ENCODE data around the gene ZP2.
"Not testable (repeated sequence)": the region's sequence is repeated elsewhere in the genome, so short reads cannot be mapped to it uniquely, and the experiment has no call there.

Gene ZP2

DNA sequence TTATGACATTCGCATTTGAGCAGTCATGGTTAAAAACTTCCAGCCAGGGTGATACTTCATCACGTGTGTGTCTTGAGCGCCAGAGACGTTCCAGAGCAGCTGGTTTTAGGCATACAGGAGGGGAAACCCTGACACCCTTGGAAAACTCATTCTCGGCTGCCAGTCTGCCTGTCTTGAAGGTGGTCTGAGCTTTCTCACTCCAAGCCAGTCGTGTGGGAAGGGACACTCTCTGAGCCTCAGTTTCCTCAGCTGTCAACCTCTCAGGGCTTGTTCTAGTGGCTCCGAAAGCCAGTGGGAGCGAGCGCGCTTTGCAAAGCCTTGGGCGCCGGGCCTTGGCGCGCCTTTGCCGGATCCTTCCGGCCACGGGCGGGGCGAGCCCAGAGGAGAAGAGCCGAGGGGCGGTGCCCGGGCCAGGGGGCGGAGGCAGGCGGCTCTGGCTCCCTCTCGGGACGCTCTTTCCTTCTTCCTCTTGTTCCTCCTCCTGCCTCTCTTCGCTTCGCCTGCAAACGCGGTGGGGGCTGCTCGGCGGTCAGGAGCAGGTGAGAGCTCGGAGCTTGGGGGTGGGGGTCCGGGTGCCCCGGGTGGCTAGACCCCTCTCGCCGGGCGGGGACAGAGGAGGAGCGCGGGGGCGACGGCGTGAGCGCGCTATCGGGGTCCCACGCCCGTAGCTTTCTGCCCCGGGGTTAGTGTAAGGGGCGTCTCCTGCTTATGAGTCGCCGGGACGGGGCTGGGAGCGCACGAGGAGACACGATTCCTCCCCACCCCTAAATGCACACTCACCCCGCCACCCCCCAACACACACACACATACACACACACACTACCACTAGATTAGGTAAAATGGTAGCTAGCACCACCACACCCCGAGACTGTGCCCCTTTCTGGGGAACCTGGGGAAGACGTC, 52.9 kb downstream of the ZP2 start, which contains the start of gene LDAF1:
Gene LDAF1 (plus strand): TSS at position 467 of the 903 bp plus-strand sequence. CDS start 2,509 bp downstream, outside the sequence.
- Mint-ChIP-seq H3K27ac (peak within 1 kb of the TSS; percentile 77), H3K4me3 (peak within 1 kb of the TSS; percentile 80), H3K36me3 (peaks cover 15% of the 10 kb centered on the region), H3K27me3 (peaks cover 6% of the 10 kb centered on the region), H3K4me1 (peaks cover 23% of the 10 kb centered on the region), H3K9me3 (no peaks in the 10 kb centered on the region)
- peak; percentile 87 for DNase-seq
- CTCF ChIA-PET, result interaction anchor here (1.0 to 2.8 kb wide), 6 partner anchors 30 to 142 kb away, joined by 3 to 10 read pairs (median 4); no protein-coding TSS in a partner anchor

DNA sequence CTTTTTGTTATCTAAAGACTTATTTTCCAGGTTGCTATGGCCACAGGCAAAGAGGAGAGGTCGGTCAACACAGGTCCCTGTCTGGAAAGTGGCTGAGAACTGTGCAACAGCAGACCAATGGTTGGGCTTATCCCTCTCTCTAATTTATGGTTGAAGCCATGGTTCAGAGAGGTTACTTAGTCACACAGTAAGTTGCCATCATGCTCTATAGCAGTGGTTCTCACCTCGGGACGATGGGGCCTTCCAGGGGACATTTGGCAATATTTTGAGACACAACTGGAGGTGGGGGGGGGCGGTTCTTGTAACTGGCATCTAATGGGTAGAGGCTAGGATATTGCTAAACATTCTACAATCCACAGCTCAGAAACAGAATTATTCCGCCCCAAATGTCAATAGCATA, 53.7 kb downstream of the ZP2 start:
- CTCF ChIA-PET, result interaction anchor here (0.6 to 2.8 kb wide), 8 partner anchors 9 to 1161 kb away, joined by 3 to 10 read pairs (median 4); no protein-coding TSS in a partner anchor
- peak overlapping the region; percentile 17 for H3K4me3 Mint-ChIP-seq
- peaks cover 11% of the 10 kb centered on the region for H3K36me3 Mint-ChIP-seq
- H3K27ac Mint-ChIP-seq, result no peak overlapping the region
- DNase-seq, result no peak
- no peaks in the 10 kb centered on the region for H3K9me3 Mint-ChIP-seq
- peaks cover 23% of the 10 kb centered on the region for H3K4me1 Mint-ChIP-seq
- H3K27me3 Mint-ChIP-seq, result peaks cover 9% of the 10 kb centered on the region

DNA sequence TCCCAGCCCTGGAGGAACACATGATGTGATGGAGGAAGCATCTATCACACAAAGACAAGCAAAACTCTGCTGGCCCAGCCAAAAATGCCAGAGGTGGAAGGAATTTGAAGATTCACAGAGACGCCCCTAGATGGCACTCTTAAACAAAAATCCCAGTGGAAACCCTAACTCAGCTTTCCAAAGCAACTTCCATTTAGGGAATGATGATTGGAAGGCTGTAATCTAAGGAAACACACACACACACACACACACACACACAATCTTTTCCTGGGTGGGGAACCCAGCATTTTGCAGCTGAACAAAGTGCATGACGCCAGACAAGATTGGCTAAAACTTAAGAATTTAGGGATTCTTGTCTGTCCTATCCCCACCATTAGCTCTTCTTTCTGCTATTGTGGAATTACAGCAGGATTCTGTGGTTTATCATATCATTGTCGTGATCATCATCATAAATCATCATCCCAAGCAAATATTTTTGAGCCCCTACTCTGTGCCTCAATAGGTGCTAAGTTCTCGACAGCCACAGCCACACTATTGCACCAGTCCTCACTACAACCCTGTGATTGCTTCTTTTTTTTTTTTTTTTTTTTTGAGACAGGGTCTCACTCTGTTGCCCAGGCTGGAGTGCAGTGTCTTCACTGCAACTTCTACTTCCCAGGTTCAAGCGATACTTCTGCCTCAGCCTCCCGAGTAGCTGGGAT, 54.5 kb downstream of the ZP2 start:
- no peak for DNase-seq
- Mint-ChIP-seq H3K4me3 (no peak overlapping the region), H3K27ac (no peak overlapping the region), H3K9me3 (no peaks in the 10 kb centered on the region), H3K27me3 (peaks cover 14% of the 10 kb centered on the region), H3K36me3 (peaks cover 9% of the 10 kb centered on the region), H3K4me1 (peaks cover 22% of the 10 kb centered on the region)
- CTCF ChIA-PET, result interaction anchor here (0.6 to 2.8 kb wide), 9 partner anchors 10 to 1162 kb away, joined by 3 to 10 read pairs (median 3); partner anchors contain the start of gene CRYM

DNA sequence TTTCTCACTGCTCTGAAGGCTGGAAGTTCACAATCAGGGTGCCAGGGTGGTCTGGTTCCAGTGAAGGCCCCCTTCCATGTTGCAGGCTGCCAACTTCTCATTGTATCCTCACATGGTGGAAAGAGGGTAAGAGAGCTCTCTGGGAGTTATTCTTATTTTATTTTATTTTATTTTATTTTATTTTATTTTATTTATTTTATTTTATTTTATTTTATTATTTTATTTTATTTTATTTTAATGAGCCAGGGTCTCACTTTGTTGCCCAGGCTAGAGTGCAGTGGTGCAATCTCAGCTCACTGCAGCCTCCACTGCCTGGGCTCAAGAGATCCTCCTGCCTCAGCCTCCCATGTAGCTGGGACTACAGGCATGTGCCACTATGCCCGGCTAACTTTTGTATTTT, 55.4 kb downstream of the ZP2 start:
- not testable (repeated sequence) for H3K36me3 Mint-ChIP-seq, H3K9me3 Mint-ChIP-seq, H3K27ac Mint-ChIP-seq, DNase-seq, H3K4me3 Mint-ChIP-seq
- CTCF ChIA-PET, result interaction anchor here (1.4 to 2.8 kb wide), 2 partner anchors 122 to 145 kb away, joined by 3 to 10 read pairs; partner anchors contain the start of gene CRYM
- peaks cover 16% of the 10 kb centered on the region for H3K27me3 Mint-ChIP-seq
- peaks cover 22% of the 10 kb centered on the region for H3K4me1 Mint-ChIP-seq

DNA sequence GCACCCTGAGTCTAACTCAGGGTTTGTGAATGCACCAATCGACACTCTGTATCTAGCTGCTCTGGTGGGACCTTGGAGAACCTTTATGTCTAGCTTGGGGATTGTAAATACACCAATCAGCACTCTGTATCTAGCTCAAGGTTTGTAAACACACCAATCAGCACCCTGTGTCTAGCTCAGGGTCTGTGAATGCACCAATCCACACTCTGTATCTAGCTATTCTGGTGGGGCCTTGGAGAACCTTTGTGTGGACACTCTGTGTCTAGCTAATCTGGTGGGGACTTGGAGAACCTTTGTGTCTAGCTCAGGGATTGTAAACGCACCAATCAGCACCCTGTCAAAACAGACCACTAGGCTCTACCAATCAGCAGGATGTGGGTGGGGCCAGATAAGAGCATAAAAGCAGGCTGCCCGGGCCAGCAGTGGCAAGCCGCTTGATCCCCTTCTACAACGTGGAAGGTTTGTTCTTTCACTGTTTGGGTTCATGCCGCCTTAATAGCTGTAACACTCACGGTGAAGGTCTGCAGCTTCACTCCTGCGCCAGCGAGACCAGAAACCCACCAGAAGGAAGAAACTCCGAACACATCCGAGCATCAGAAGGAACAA, 58.1 kb downstream of the ZP2 start:
- H3K4me3 Mint-ChIP-seq, H3K9me3 Mint-ChIP-seq, H3K4me1 Mint-ChIP-seq, DNase-seq, H3K27ac Mint-ChIP-seq, H3K36me3 Mint-ChIP-seq: not testable (repeated sequence)
- CTCF ChIA-PET, result interaction anchor here (0.8 kb wide), 1 partner anchor 303 kb away, joined by 3 read pairs; no protein-coding TSS in a partner anchor
- peaks cover 26% of the 10 kb centered on the region for H3K27me3 Mint-ChIP-seq

DNA sequence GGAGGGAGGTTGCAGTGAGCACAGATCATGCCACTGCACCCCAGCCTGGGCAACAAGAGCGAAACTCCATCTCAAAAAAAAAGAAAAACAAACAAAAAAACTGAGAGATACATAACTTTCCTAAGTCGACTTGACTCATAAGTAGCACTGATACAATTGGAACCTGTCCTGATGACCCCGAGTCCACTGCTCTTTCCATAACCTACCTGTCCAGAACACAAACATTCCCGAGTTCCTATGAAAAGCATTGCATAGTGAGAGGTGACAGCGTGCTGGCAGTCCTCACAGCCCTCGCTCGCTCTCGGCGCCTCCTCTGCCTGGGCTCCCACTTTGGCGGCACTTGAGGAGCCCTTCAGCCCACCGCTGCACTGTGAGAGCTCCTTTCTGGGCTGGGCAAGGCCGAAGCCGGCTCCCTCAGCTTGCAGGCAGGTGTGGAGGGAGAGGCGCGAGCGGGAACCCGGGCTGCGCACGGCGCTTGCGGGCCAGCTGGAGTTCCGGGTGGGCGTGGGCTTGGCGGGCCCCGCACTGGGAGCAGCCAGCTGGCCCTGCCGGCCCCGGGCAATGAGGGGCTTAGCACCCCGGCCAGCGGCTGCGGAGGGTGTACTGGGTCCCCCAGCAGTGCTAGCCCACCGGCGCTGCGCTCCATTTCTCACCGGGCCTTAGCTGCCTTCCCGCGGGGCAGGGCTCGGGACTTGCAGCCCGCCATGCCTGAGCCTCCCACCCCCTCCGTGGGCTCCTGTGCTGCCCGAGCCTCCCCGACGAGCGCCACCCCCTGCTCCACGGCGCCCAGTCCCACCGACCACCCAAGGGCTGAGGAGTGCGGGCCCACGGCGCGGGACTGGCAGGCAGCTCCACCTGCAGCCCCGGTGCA, 59.0 kb downstream of the ZP2 start:
- DNase-seq, CTCF ChIA-PET, H3K27ac Mint-ChIP-seq, H3K4me1 Mint-ChIP-seq, H3K9me3 Mint-ChIP-seq, H3K36me3 Mint-ChIP-seq, H3K4me3 Mint-ChIP-seq: not testable (repeated sequence)
- peaks cover 25% of the 10 kb centered on the region for H3K27me3 Mint-ChIP-seq

DNA sequence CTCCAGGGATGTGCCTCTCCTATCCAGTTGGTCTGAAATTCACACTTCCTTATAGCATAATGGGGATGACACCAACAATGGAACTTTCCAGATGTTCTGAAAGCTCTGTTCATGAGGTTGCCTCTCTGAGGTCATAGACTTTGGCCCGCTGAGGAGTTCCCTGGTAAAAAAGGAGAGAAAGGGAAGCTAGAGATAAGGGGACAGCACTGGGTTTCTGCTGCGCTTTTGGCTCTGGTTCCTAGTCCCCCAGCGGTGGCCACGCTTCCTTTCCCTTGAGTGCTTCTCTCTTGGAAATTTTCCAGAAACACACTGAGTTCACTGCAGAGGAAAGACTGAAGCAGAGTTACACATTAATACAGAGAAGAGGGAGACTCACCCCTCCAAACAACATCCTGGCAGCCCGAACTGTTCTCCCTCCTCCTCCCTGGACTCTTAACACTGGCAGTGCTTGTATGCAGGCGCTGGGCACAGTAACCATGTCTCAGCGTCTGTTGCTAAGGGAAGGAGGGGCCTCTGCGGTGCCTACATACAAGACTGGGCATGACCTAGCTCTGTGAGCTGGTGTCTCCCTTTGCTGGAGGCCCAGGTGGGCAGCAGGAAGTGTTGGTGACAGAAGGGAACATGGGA, 60.9 kb downstream of the ZP2 start, which contains the start of gene DNAH3:
Gene DNAH3 (minus strand): TSS at position 472 of the 627 bp plus-strand sequence. CDS start 527 bp downstream, outside the sequence.
- Mint-ChIP-seq H3K36me3 (no peaks in the 10 kb centered on the region), H3K9me3 (no peaks in the 10 kb centered on the region), H3K4me1 (no peaks in the 10 kb centered on the region), H3K27me3 (peaks cover 33% of the 10 kb centered on the region), H3K27ac (no peak within 1 kb of the TSS), H3K4me3 (no peak within 1 kb of the TSS)
- CTCF ChIA-PET, result interaction anchor here (0.6 kb wide), 1 partner anchor 1050 kb away, joined by 3 read pairs; no protein-coding TSS in a partner anchor
- no peak for DNase-seq
